NB4 (cell line): Measurements from ENCODE around the gene PRRX2.
A peak's percentile ranks its signal among the peaks of the same experiment; 100 is the strongest.

Experiments used
- DNase-seq: peaks from one replicate; pipeline ENCODE4 v3.0.0; 2010; ENCODE audit warnings: low read depth
- H3K4me3 ChIP-seq: one replicate; pipeline ENCODE4 v1.5.1; 2011; ENCODE audit warnings: mild to moderate bottlenecking, low read depth, low read length, moderate library complexity
- MYC ChIP-seq: IDR thresholded peaks from 2 replicates; pipeline ENCODE4 v1.6.1; 2011; ENCODE audit warnings: low read depth, low read length
- POLR2A ChIP-seq: IDR thresholded peaks from 2 replicates; pipeline ENCODE4 v1.6.1; 2011; ENCODE audit warnings: mild to moderate bottlenecking; ENCODE audit not compliant: insufficient read length; ENCODE audit errors: extremely low read depth
- TF ChIP-seq, protein P1 (sequence below): IDR thresholded peaks from 2 replicates; pipeline ENCODE4 v1.6.1; 2011; ENCODE audit warnings: low read depth, low read length
- TF ChIP-seq, protein P2 (sequence below): IDR thresholded peaks from one replicate; pipeline ENCODE4 v1.5.1; 2012; ENCODE audit warnings: low read depth, low read length

PRRX2 gene

GRCh38 chr9:129665389-129665775 is at the start of gene PRRX2:
PRRX2 (plus strand) TSS chr9:129665647; CDS start chr9:129665868, 221 bp downstream.
- DNase-seq = no peak
- no peak within 1 kb of the TSS for H3K4me3 ChIP-seq
- TF ChIP-seq MYC = no peak
- TF ChIP-seq, protein P1, sequence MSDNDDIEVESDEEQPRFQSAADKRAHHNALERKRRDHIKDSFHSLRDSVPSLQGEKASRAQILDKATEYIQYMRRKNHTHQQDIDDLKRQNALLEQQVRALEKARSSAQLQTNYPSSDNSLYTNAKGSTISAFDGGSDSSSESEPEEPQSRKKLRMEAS = no peak
- TF ChIP-seq, protein P2, sequence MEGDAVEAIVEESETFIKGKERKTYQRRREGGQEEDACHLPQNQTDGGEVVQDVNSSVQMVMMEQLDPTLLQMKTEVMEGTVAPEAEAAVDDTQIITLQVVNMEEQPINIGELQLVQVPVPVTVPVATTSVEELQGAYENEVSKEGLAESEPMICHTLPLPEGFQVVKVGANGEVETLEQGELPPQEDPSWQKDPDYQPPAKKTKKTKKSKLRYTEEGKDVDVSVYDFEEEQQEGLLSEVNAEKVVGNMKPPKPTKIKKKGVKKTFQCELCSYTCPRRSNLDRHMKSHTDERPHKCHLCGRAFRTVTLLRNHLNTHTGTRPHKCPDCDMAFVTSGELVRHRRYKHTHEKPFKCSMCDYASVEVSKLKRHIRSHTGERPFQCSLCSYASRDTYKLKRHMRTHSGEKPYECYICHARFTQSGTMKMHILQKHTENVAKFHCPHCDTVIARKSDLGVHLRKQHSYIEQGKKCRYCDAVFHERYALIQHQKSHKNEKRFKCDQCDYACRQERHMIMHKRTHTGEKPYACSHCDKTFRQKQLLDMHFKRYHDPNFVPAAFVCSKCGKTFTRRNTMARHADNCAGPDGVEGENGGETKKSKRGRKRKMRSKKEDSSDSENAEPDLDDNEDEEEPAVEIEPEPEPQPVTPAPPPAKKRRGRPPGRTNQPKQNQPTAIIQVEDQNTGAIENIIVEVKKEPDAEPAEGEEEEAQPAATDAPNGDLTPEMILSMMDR = no peak

GRCh38 chr9:129617167-129617566 is 48.3 kb upstream of the PRRX2 start:
- TF ChIP-seq, protein P2 = peak; percentile 56
- TF ChIP-seq MYC (no peak), POLR2A (no peak)
- TF ChIP-seq, protein P1 = no peak
- no peak for DNase-seq
- no peak overlapping the region for H3K4me3 ChIP-seq

DNA sequence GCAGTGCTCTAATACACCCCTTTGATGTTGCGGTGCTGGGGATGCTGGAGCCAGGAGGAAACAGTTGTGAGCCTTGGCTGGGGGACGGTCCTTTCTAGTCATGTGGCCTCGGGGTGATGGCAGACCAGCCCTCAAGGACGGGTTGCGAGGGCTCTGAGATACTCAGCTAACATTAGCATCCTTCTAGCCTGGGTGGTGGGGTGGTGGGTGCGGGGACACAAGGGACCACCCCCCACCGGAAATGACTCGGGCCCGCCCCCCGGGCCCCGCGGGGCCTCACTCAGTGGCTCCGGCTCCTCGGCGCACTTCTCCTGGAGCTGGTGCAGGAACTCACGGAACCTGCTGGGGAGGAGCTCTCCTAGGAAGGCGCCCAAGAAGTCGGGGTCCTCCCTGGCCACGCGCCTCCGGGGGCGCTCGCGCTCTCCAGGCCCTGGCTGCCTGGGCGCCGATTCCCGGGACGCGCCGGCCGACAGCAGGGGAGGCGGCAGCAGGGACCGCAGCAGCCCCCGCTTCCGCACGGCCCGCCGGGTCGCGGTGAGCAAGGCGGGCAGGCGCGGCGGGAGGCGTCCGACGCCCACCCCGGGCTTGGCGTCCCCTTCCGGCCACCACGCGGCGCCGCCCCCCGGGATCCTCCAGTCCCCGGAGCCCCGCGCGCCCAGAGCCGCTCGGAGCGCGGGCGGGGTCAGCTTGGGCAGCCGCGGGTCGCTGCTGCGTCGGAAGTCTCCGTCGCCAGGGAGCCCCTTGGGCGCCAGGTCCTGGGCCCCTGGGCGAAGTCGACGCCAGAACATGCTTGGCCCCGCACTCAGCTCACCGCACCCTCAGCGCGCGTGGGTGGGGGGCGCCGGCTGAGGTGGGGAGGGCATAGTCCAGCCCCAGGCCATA is 45.4 kb upstream of the PRRX2 start:
- no peak overlapping the region for H3K4me3 ChIP-seq
- TF ChIP-seq POLR2A = no peak
- TF ChIP-seq, protein P1 = no peak; the same call in none of the 2 replicates
- TF ChIP-seq, protein P2 = peak; percentile 26
- DNase-seq = peak; percentile 74

GRCh38 chr9:129620669-129621295 is 44.7 kb upstream of the PRRX2 start, which contains the start of gene C9orf50:
C9orf50 (minus strand) TSS chr9:129621101; CDS start chr9:129620574, 527 bp downstream.
- H3K4me3 ChIP-seq = no peak within 1 kb of the TSS
- DNase-seq = no peak
- TF ChIP-seq, protein P1 = no peak
- TF ChIP-seq, protein P2 = no peak
- TF ChIP-seq POLR2A (no peak), MYC (no peak)

- H3K4me3 ChIP-seq = no peak overlapping the region
- DNase-seq = peak; percentile 65
- TF ChIP-seq MYC (no peak), POLR2A (no peak)
- TF ChIP-seq, protein P2 = no peak
- TF ChIP-seq, protein P1 = no peak
These were observed 42.1 kb upstream of the PRRX2 start for GRCh38 chr9:129623331-129623730.
